ENCODE data around the gene OR5M10.
"Not testable (repeated sequence)": the region's sequence is repeated elsewhere in the genome, so short reads cannot be mapped to it uniquely, and the experiment has no call there.

The OR5M10 gene

GRCh38 chr11:56577621-56578020, at the start of gene OR5M10:
TSS of gene OR5M10 (minus strand) at chr11:56577721. CDS start at chr11:56577721, 0 bp downstream.
- peaks cover 14% of the 10 kb centered on the region for H3K9me3 Mint-ChIP-seq (ENCODE audit: low read depth)
- no peak within 1 kb of the TSS for H3K27ac Mint-ChIP-seq
- no peak within 1 kb of the TSS for H3K4me3 Mint-ChIP-seq
- H3K4me1 Mint-ChIP-seq (ENCODE audit: low read depth) = no peaks in the 10 kb centered on the region
- no peaks in the 10 kb centered on the region for H3K27me3 Mint-ChIP-seq
- H3K36me3 Mint-ChIP-seq = no peaks in the 10 kb centered on the region

GRCh38 chr11:56625946-56626345, 48.4 kb upstream of the OR5M10 start:
- no peak overlapping the region for H3K4me3 Mint-ChIP-seq
- no peaks in the 10 kb centered on the region for H3K36me3 Mint-ChIP-seq
- H3K27me3 Mint-ChIP-seq = no peaks in the 10 kb centered on the region

GRCh38 chr11:56624661-56625110, 47.2 kb upstream of the OR5M10 start:
- H3K27ac Mint-ChIP-seq = no peak overlapping the region
- no peaks in the 10 kb centered on the region for H3K4me1 Mint-ChIP-seq (ENCODE audit: low read depth)
- no peak overlapping the region for H3K4me3 Mint-ChIP-seq

More at GRCh38 chr11:56625946-56626345, 48.4 kb upstream of the OR5M10 start:
- H3K4me1 Mint-ChIP-seq (ENCODE audit: low read depth) = no peaks in the 10 kb centered on the region
- H3K27ac Mint-ChIP-seq = no peak overlapping the region
- peaks cover 6% of the 10 kb centered on the region for H3K9me3 Mint-ChIP-seq (ENCODE audit: low read depth)

GRCh38 chr11:56611174-56611573, 33.7 kb upstream of the OR5M10 start:
- Mint-ChIP-seq H3K4me3 (no peak overlapping the region), H3K36me3 (no peaks in the 10 kb centered on the region), H3K4me1 (ENCODE audit: low read depth) (no peaks in the 10 kb centered on the region), H3K27ac (no peak overlapping the region), H3K9me3 (ENCODE audit: low read depth) (no peaks in the 10 kb centered on the region), H3K27me3 (no peaks in the 10 kb centered on the region)

More at GRCh38 chr11:56624661-56625110, 47.2 kb upstream of the OR5M10 start:
- Mint-ChIP-seq H3K9me3 (ENCODE audit: low read depth) (peaks cover 6% of the 10 kb centered on the region), H3K36me3 (no peaks in the 10 kb centered on the region), H3K27me3 (no peaks in the 10 kb centered on the region)

- not testable (repeated sequence) for H3K27me3 Mint-ChIP-seq; H3K9me3 Mint-ChIP-seq (ENCODE audit: low read depth); H3K4me3 Mint-ChIP-seq; H3K36me3 Mint-ChIP-seq; H3K27ac Mint-ChIP-seq; H3K4me1 Mint-ChIP-seq (ENCODE audit: low read depth)
Observed at GRCh38 chr11:56592088-56592717, 14.7 kb upstream of the OR5M10 start.

- Mint-ChIP-seq H3K9me3 (ENCODE audit: low read depth) (no peaks in the 10 kb centered on the region), H3K27me3 (no peaks in the 10 kb centered on the region), H3K4me1 (ENCODE audit: low read depth) (no peaks in the 10 kb centered on the region), H3K36me3 (no peaks in the 10 kb centered on the region), H3K4me3 (no peak overlapping the region), H3K27ac (no peak overlapping the region)
Observed at GRCh38 chr11:56558574-56558973, 18.9 kb downstream of the OR5M10 start.

- not testable (repeated sequence) for H3K4me1 Mint-ChIP-seq (ENCODE audit: low read depth); H3K27me3 Mint-ChIP-seq; H3K27ac Mint-ChIP-seq; H3K4me3 Mint-ChIP-seq; H3K9me3 Mint-ChIP-seq (ENCODE audit: low read depth); H3K36me3 Mint-ChIP-seq
Observed at GRCh38 chr11:56554691-56555090, 22.8 kb downstream of the OR5M10 start.

- Mint-ChIP-seq H3K4me3 (no peak overlapping the region), H3K9me3 (ENCODE audit: low read depth) (peaks cover 13% of the 10 kb centered on the region), H3K27ac (no peak overlapping the region), H3K27me3 (no peaks in the 10 kb centered on the region), H3K4me1 (ENCODE audit: low read depth) (no peaks in the 10 kb centered on the region), H3K36me3 (no peaks in the 10 kb centered on the region)
Observed at GRCh38 chr11:56545531-56545930, 32.0 kb downstream of the OR5M10 start.

GRCh38 chr11:56543739-56544138, 33.8 kb downstream of the OR5M10 start:
- no peak overlapping the region for H3K27ac Mint-ChIP-seq
- no peak overlapping the region for H3K4me3 Mint-ChIP-seq
- no peaks in the 10 kb centered on the region for H3K27me3 Mint-ChIP-seq
- H3K9me3 Mint-ChIP-seq (ENCODE audit: low read depth) = peaks cover 15% of the 10 kb centered on the region
- H3K36me3 Mint-ChIP-seq = no peaks in the 10 kb centered on the region
- no peaks in the 10 kb centered on the region for H3K4me1 Mint-ChIP-seq (ENCODE audit: low read depth)

- Mint-ChIP-seq H3K27me3 (no peaks in the 10 kb centered on the region), H3K4me3 (no peak within 1 kb of the TSS), H3K4me1 (ENCODE audit: low read depth) (no peaks in the 10 kb centered on the region), H3K36me3 (no peaks in the 10 kb centered on the region), H3K9me3 (ENCODE audit: low read depth) (peaks cover 21% of the 10 kb centered on the region), H3K27ac (no peak within 1 kb of the TSS)
Observed at GRCh38 chr11:56543157-56543556, 34.4 kb downstream of the OR5M10 start, which contains the start of gene OR5M11. TSS of gene OR5M11 (minus strand) at chr11:56543257. CDS start at chr11:56543257, 0 bp downstream.

GRCh38 chr11:56533054-56533740, 44.3 kb downstream of the OR5M10 start:
- Mint-ChIP-seq H3K4me3 (no peak overlapping the region), H3K27ac (no peak overlapping the region), H3K9me3 (ENCODE audit: low read depth) (peaks cover 11% of the 10 kb centered on the region), H3K4me1 (ENCODE audit: low read depth) (no peaks in the 10 kb centered on the region), H3K27me3 (no peaks in the 10 kb centered on the region), H3K36me3 (no peaks in the 10 kb centered on the region)

GRCh38 chr11:56531856-56532255, 45.7 kb downstream of the OR5M10 start:
- Mint-ChIP-seq H3K4me3 (no peak overlapping the region), H3K4me1 (ENCODE audit: low read depth) (no peaks in the 10 kb centered on the region), H3K27ac (no peak overlapping the region)

More at GRCh38 chr11:56531856-56532255, 45.7 kb downstream of the OR5M10 start:
- Mint-ChIP-seq H3K36me3 (no peaks in the 10 kb centered on the region), H3K9me3 (ENCODE audit: low read depth) (peaks cover 11% of the 10 kb centered on the region), H3K27me3 (no peaks in the 10 kb centered on the region)

Measured in activated naive CD8-positive, alpha-beta T cell (primary cell).